Stimulated activated CD8-positive, alpha-beta memory T cell treated with anti-CD3 and anti-CD28 coated beads, Interleukin-4, amount 100 ng/mL, for 1 hour (primary cell): Measurements from ENCODE around the gene CANT1.
"Not testable (repeated sequence)": the region's sequence is repeated elsewhere in the genome, so short reads cannot be mapped to it uniquely, and the experiment has no call there.

Source experiments
- DNase-seq, 2 donors: peaks; one replicate each; pipeline ENCODE4 v3.0.0-alpha.2; 2020; ENCODE audit warnings: low read depth in 2 of 2, low spot score in 1 of 2

Gene CANT1

GRCh38 chr17:78961571-78961970, 48.0 kb downstream of the CANT1 start:
- DNase-seq: no peak

- no peak for DNase-seq
These were observed 48.6 kb downstream of the CANT1 start for GRCh38 chr17:78960928-78961327.

- no peak for DNase-seq
These were observed 49.8 kb downstream of the CANT1 start for GRCh38 chr17:78959803-78960202.

GRCh38 chr17:78958641-78959127, 50.9 kb downstream of the CANT1 start:
- no peak for DNase-seq

- no peak for DNase-seq
These were observed 52.4 kb downstream of the CANT1 start for GRCh38 chr17:78957128-78957527.

GRCh38 chr17:78956254-78956653, 53.3 kb downstream of the CANT1 start:
- DNase-seq: no peak

- DNase-seq: no peak
These were observed 54.9 kb downstream of the CANT1 start for GRCh38 chr17:78954684-78955083.

- DNase-seq: no peak
These were observed 55.9 kb downstream of the CANT1 start for GRCh38 chr17:78953356-78954350.

- DNase-seq: no peak
These were observed 56.9 kb downstream of the CANT1 start for GRCh38 chr17:78952706-78953105.

GRCh38 chr17:78951967-78952551, 57.5 kb downstream of the CANT1 start:
- DNase-seq: no peak

GRCh38 chr17:78950870-78951269, 58.7 kb downstream of the CANT1 start:
- no peak for DNase-seq

- no peak for DNase-seq
These were observed 62.1 kb downstream of the CANT1 start for GRCh38 chr17:78947235-78948149.

GRCh38 chr17:78946631-78947030, 62.9 kb downstream of the CANT1 start:
- no peak for DNase-seq

GRCh38 chr17:78946131-78946530, 63.4 kb downstream of the CANT1 start:
- no peak for DNase-seq

- DNase-seq: not testable (repeated sequence)
These were observed 64.1 kb downstream of the CANT1 start for GRCh38 chr17:78945455-78945854.

- no peak for DNase-seq
These were observed 64.6 kb downstream of the CANT1 start for GRCh38 chr17:78944956-78945355.

- DNase-seq: no peak
These were observed 65.5 kb downstream of the CANT1 start for GRCh38 chr17:78944026-78944425.
